GM19455 (cell line): ENCODE measurements around the gene SAMD5.

Experiments
- ATAC-seq: cut with Tn5 transposase; IDR thresholded peaks from one replicate; pipeline ENCODE4 v1.9.1; 2021; ENCODE audit not compliant: unreplicated experiment

Gene SAMD5

DNA sequence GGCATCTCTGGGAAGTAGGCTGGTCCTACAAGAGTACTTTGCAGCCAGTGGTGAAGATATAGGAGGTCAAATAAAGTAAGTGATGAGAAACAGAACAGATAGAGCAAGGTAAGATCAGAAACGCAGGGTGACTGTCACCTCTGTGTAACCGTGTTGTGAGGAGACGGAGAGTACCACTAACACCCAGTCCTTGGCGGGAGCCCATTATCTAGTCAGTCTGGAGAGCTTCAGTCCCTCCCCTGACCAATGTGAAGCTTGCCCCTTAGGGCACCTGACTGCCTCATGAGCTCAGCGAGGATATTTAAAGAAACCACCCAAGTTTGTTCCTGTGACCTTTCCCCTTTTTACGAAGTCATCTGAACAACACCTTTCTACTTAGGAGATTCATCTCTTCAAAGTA lies 110.0 kb downstream of the SAMD5 start:
- no peak for ATAC-seq

DNA sequence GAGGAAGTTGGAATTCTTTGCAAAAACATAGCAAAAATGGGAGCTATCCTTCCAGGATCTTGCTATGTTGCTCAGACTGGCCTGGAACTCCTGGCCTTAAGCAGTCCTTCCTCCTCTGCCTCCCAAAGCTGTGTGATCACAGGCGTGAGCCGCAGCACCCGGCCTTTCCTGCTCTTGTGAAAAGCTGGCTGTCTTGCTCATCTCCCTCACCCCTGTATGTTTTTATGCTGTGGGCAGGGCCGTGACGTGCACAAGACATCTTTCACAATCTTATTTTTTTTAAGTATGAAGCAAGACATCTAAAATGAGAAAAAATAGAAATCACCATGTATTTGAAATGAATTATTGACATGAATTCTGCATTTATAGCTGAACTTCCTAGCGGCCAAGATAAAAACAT lies 110.4 kb downstream of the SAMD5 start:
- no peak for ATAC-seq
